Lower lobe of right lung (tissue), 2 donors: ENCODE results near the gene PAX6. TPM values are rescaled to one million over a fixed set of nuclear protein-coding genes. Genes with fewer than 3 reads are reported as not detected.

Experiments
- ATAC-seq, 2 donors: fragments of 200-7000 bp; cut with Tn5 transposase; one replicate each; pipeline ENCODE4 v1.9.1; 2020 to 2022; ENCODE audit warnings: mild to moderate bottlenecking in 2 of 2, moderate library complexity in 2 of 2
- DNase-seq: peaks from one replicate; pipeline ENCODE4 v3.0.0-alpha.2; 2020
- H3K27ac ChIP-seq: fragments of 200-600 bp; one replicate; pipeline ENCODE4 v1.8.0; 2022
- H3K27me3 ChIP-seq: fragments of 200-600 bp; one replicate; pipeline ENCODE4 v1.8.0; 2022; ENCODE audit warnings: low read depth
- H3K36me3 ChIP-seq: fragments of 200-600 bp; one replicate; pipeline ENCODE4 v1.8.0; 2022; ENCODE audit warnings: mild to moderate bottlenecking
- H3K4me1 ChIP-seq: fragments of 200-600 bp; one replicate; pipeline ENCODE4 v1.8.0; 2022
- H3K4me3 ChIP-seq: fragments of 200-600 bp; one replicate; pipeline ENCODE4 v1.8.0; 2022; ENCODE audit warnings: mild to moderate bottlenecking
- H3K9me3 ChIP-seq: fragments of 200-600 bp; one replicate; pipeline ENCODE4 v1.8.0; 2022
- intact Hi-C: fragments of 100-400 bp; cut with DNase I; formaldehyde crosslinking; loops from one replicate; pipeline ENCODE4 v1.11.0; 2022
- total RNA-seq: library from RNA; stranded (reverse); fragmentation: NEBNext Ultra II Directional; extraction: Animal tissue kit (Norgen Biotek cat#: 25700); gene quantifications from one replicate; pipeline ENCODE4 v1.2.1, GENCODE V29; 2021
- TF ChIP-seq, protein P1 (sequence below): fragments of 200-600 bp; IDR thresholded peaks from one replicate; pipeline ENCODE4 v1.8.0; 2022; ENCODE audit warnings: antibody characterized with exemption, mild to moderate bottlenecking
- donor health status: DM: no; HTN: yes; CAD: no; lungs with severe emphysema.

PAX6 gene
- total RNA-seq, 1 donor from 2014 or later = not detected

DNA sequence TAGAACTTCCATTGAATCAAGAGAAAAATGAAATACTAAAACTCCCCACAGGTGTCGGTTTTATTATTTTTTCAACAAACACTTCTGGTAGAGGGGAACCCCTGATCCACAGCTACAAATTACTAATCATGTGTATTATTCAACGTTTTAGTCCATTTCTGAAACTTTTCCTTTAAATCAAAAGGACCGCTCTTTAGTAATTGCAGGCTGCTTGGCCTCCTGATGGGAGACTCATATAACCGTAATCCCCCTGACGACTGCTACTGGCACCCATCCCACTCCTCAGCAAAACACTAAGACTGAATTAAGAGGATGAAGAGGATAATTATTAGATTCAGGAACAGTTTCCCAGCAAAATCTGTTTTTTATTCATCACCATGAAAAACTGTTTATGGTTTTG, 46.4 kb downstream of the PAX6 start:
- no peaks in the 10 kb centered on the region for H3K4me1 ChIP-seq
- H3K36me3 ChIP-seq = no peaks in the 10 kb centered on the region
- no peaks in the 10 kb centered on the region for H3K9me3 ChIP-seq
- ATAC-seq (no peak), DNase-seq (no peak)
- TF ChIP-seq, protein P1, sequence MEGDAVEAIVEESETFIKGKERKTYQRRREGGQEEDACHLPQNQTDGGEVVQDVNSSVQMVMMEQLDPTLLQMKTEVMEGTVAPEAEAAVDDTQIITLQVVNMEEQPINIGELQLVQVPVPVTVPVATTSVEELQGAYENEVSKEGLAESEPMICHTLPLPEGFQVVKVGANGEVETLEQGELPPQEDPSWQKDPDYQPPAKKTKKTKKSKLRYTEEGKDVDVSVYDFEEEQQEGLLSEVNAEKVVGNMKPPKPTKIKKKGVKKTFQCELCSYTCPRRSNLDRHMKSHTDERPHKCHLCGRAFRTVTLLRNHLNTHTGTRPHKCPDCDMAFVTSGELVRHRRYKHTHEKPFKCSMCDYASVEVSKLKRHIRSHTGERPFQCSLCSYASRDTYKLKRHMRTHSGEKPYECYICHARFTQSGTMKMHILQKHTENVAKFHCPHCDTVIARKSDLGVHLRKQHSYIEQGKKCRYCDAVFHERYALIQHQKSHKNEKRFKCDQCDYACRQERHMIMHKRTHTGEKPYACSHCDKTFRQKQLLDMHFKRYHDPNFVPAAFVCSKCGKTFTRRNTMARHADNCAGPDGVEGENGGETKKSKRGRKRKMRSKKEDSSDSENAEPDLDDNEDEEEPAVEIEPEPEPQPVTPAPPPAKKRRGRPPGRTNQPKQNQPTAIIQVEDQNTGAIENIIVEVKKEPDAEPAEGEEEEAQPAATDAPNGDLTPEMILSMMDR = no peak
- no peak overlapping the region for H3K4me3 ChIP-seq
- no peak overlapping the region for H3K27ac ChIP-seq
- intact Hi-C loops = no loop called here
- no peaks in the 10 kb centered on the region for H3K27me3 ChIP-seq

DNA sequence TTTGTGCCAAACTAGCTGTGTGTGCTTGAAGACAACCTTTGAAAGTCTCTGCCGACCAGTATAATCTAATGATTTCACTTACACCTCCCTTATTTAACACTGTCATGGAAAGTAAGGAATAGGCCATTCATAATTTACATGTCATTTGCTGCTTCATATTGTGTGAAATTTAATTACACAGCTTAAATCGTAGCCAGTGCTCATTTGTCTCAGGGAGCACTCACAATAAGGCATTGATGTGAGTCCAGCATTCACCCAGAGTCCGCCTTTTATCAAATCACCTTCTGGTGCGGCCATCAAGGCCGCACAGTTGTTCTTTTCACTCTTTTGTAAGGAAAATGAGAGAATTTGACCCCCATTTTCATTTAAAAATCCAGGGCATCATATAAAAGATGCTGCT, 46.9 kb downstream of the PAX6 start:
- intact Hi-C loops = no loop called here
- ATAC-seq (no peak), DNase-seq (no peak)
- Histone ChIP-seq H3K4me3 (no peak overlapping the region), H3K27ac (no peak overlapping the region), H3K4me1 (no peaks in the 10 kb centered on the region), H3K27me3 (no peaks in the 10 kb centered on the region), H3K36me3 (no peaks in the 10 kb centered on the region), H3K9me3 (no peaks in the 10 kb centered on the region)
- TF ChIP-seq, protein P1 = no peak

DNA sequence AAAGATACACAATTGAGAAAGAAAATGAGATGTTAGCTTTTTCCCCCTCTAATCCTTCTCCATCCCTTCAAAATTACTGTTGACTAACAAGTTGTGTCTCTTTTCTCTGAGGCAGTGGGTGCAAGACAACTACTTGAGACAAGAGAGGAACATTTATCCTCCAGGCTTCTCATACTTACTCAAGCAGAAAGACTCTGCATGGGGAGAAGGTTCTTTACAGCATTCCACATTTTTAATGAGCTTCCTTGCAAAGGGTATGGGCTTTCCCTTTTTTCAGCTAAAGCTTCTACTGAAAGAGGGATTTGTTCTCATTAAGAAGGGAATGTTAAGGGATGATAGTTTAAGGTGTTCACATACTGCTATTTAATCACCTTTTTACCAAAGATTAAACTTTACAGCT, 47.8 kb downstream of the PAX6 start:
- H3K36me3 ChIP-seq = no peaks in the 10 kb centered on the region
- H3K9me3 ChIP-seq = no peaks in the 10 kb centered on the region
- TF ChIP-seq, protein P1 = no peak
- DNase-seq = no peak
- H3K4me3 ChIP-seq = no peak overlapping the region
- H3K4me1 ChIP-seq = no peaks in the 10 kb centered on the region
- H3K27ac ChIP-seq = no peak overlapping the region
- intact Hi-C loops = no loop called here
- ATAC-seq = no peak
- H3K27me3 ChIP-seq = no peaks in the 10 kb centered on the region

DNA sequence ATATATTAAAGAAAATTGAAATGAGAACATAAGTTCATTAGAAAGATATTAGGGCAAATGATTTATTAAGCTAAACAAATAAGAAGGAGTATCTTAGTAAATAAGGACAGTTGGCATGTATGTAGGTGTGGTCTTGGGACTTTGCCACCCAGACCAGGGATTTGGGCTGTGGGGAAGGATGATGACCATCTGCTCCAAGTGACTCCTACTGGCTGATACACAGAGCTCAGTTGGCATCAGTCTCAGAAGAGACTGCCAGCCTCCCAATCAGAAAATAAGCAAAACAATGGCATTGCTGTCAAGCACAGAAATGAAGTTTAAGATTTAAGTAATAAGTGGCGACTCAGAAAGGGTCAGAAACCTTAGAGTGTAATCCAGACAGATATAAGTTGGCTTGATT, 49.5 kb downstream of the PAX6 start:
- ATAC-seq (no peak), DNase-seq (no peak)
- no peaks in the 10 kb centered on the region for H3K27me3 ChIP-seq
- no peaks in the 10 kb centered on the region for H3K36me3 ChIP-seq
- no peak overlapping the region for H3K4me3 ChIP-seq
- H3K27ac ChIP-seq = no peak overlapping the region
- no peaks in the 10 kb centered on the region for H3K9me3 ChIP-seq
- H3K4me1 ChIP-seq = peaks cover 9% of the 10 kb centered on the region
- intact Hi-C loops = no loop called here
- TF ChIP-seq, protein P1 = no peak

DNA sequence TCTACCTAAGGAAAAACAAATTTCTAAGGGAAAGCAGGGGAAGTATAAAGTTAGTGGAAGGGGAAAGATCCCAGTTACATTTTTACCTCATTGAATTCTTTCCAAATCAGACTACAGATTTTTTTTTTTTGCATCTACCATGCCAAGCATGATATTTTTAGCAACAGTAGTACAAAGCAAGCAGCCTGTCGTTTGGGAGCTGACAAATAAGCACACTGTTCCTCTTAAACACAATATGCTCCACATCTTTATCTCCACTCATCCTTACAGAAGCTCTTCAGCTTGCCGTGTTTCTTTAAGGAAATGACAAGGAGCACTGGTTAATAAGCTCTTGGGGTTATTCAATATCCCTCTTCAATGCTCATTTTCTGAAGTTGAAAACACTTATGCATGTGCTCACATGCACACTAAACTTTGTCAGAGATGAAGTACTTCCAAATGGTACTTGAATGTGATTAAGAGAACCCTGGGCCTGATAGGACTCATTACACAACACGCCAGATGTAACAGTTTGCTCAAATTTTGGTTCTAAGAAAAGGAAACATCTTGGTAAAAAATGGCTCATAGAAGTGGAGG, 53.8 kb downstream of the PAX6 start:
- no peaks in the 10 kb centered on the region for H3K36me3 ChIP-seq
- peak; percentile 67 to 94 for ATAC-seq
- no peak overlapping the region for H3K4me3 ChIP-seq

More for the DNA sequence above, 53.8 kb downstream of the PAX6 start:
- Histone ChIP-seq H3K9me3 (no peaks in the 10 kb centered on the region), H3K4me1 (peaks cover 9% of the 10 kb centered on the region), H3K27ac (no peak overlapping the region), H3K27me3 (no peaks in the 10 kb centered on the region)
- intact Hi-C loops = no loop called here
- TF ChIP-seq, protein P1 = no peak
- no peak for DNase-seq
